Stimulated activated CD8-positive, alpha-beta memory T cell treated with anti-CD3 and anti-CD28 coated beads, Interleukin-15, amount 100 ng/mL, for 48 hours (primary cell): ENCODE measurements around the gene APIP.

ENCODE experiments used
- DNase-seq, 2 donors: peaks; one replicate each; pipeline ENCODE4 v3.0.0-alpha.2; 2020; ENCODE audit warnings: low read depth in 2 of 2

The APIP gene

GRCh38 chr11:34887260-34887659 is 28.9 kb downstream of the APIP start:
- DNase-seq, result no peak

GRCh38 chr11:34886609-34887008 is 29.6 kb downstream of the APIP start:
- no peak for DNase-seq

- DNase-seq, result no peak
These were observed 34.3 kb downstream of the APIP start for GRCh38 chr11:34881900-34882299.

- DNase-seq, result no peak
These were observed 38.7 kb downstream of the APIP start for GRCh38 chr11:34877375-34877975.

- DNase-seq, result no peak
These were observed 42.0 kb downstream of the APIP start for GRCh38 chr11:34874202-34874601.

- no peak for DNase-seq
These were observed 45.5 kb downstream of the APIP start for GRCh38 chr11:34870548-34871196.

GRCh38 chr11:34869425-34869824 is 46.8 kb downstream of the APIP start:
- no peak for DNase-seq

- DNase-seq, result no peak
These were observed 49.8 kb downstream of the APIP start for GRCh38 chr11:34866375-34866774.

GRCh38 chr11:34865261-34865660 is 50.9 kb downstream of the APIP start:
- no peak for DNase-seq

GRCh38 chr11:34864424-34864823 is 51.8 kb downstream of the APIP start:
- DNase-seq, result no peak

- DNase-seq, result no peak
These were observed 53.1 kb downstream of the APIP start for GRCh38 chr11:34863048-34863447.

- no peak for DNase-seq
These were observed 55.7 kb downstream of the APIP start for GRCh38 chr11:34860518-34860917.

GRCh38 chr11:34860034-34860433 is 56.1 kb downstream of the APIP start:
- no peak for DNase-seq

- no peak for DNase-seq
These were observed 56.7 kb downstream of the APIP start for GRCh38 chr11:34859496-34859895.

- no peak for DNase-seq
These were observed 58.7 kb downstream of the APIP start for GRCh38 chr11:34857463-34857862.

GRCh38 chr11:34856251-34856650 is 59.9 kb downstream of the APIP start:
- DNase-seq, result no peak

GRCh38 chr11:34855754-34856095 is 60.5 kb downstream of the APIP start:
- DNase-seq, result no peak

GRCh38 chr11:34855021-34855753 is 61.0 kb downstream of the APIP start:
- no peak for DNase-seq

- DNase-seq, result no peak
These were observed 64.3 kb downstream of the APIP start for GRCh38 chr11:34851916-34852315.

GRCh38 chr11:34850334-34850733 is 65.8 kb downstream of the APIP start:
- DNase-seq, result no peak

- DNase-seq, result no peak
These were observed 69.7 kb downstream of the APIP start for GRCh38 chr11:34846467-34846866.

GRCh38 chr11:34844463-34845112 is 71.6 kb downstream of the APIP start:
- no peak for DNase-seq

- DNase-seq, result no peak
These were observed 72.9 kb downstream of the APIP start for GRCh38 chr11:34843271-34843670.
